Measurements from ENCODE around the gene BTC. TPM values are rescaled to one million over a fixed set of nuclear protein-coding genes. Genes with fewer than 3 reads are reported as not detected.

Gene BTC
- total RNA-seq, 2 donors from 2014 or later, result 3.4 to 6.1 TPM

GRCh38 chr4:74751856-74752255 lies 42.5 kb downstream of the BTC start:
- H3K27ac ChIP-seq, result no peak overlapping the region
- no peak for DNase-seq
- H3K27me3 ChIP-seq, result no peaks in the 10 kb centered on the region
- H3K4me3 ChIP-seq, result no peak overlapping the region
- H3K9ac ChIP-seq (ENCODE audit: low read depth in 2 of 2, low read length in 2 of 2), result no peak overlapping the region
- no peaks in the 10 kb centered on the region for H3K36me3 ChIP-seq
- no peaks in the 10 kb centered on the region for H3K4me1 ChIP-seq
- intact Hi-C loops (cut with DNase I), result no loop called here
- no peaks in the 10 kb centered on the region for H3K9me3 ChIP-seq
- no peak for TF ChIP-seq CTCF (IDR thresholded peaks at IDR 0.05)

- Histone ChIP-seq H3K9ac (ENCODE audit: low read depth in 2 of 2, low read length in 2 of 2) (no peak overlapping the region), H3K4me3 (no peak overlapping the region), H3K27me3 (no peaks in the 10 kb centered on the region), H3K36me3 (no peaks in the 10 kb centered on the region), H3K9me3 (no peaks in the 10 kb centered on the region), H3K4me1 (no peaks in the 10 kb centered on the region), H3K27ac (no peak overlapping the region)
- TF ChIP-seq CTCF (IDR thresholded peaks at IDR 0.05), result no peak
- DNase-seq, result no peak
- intact Hi-C loops (cut with DNase I), result no loop called here
These were observed 43.1 kb downstream of the BTC start for GRCh38 chr4:74751247-74751646.

- Histone ChIP-seq H3K36me3 (no peaks in the 10 kb centered on the region), H3K27me3 (no peaks in the 10 kb centered on the region), H3K4me3 (no peak overlapping the region), H3K4me1 (no peaks in the 10 kb centered on the region), H3K27ac (no peak overlapping the region), H3K9me3 (no peaks in the 10 kb centered on the region), H3K9ac (ENCODE audit: low read depth in 2 of 2, low read length in 2 of 2) (no peak overlapping the region)
- DNase-seq, result no peak
- intact Hi-C loops (cut with DNase I), result no loop called here
- no peak for TF ChIP-seq CTCF (IDR thresholded peaks at IDR 0.05)
These were observed 52.1 kb downstream of the BTC start for GRCh38 chr4:74742185-74742584.

GRCh38 chr4:74738464-74739143 lies 55.7 kb downstream of the BTC start:
- DNase-seq, result no peak
- Histone ChIP-seq H3K9me3 (no peaks in the 10 kb centered on the region), H3K4me1 (no peaks in the 10 kb centered on the region), H3K36me3 (no peaks in the 10 kb centered on the region), H3K4me3 (no peak overlapping the region), H3K27me3 (no peaks in the 10 kb centered on the region), H3K9ac (ENCODE audit: low read depth in 2 of 2, low read length in 2 of 2) (no peak overlapping the region), H3K27ac (no peak overlapping the region)
- intact Hi-C loops (cut with DNase I), result no loop called here
- TF ChIP-seq CTCF (IDR thresholded peaks at IDR 0.05), result no peak

- no peak for DNase-seq
- no peak for TF ChIP-seq CTCF (IDR thresholded peaks at IDR 0.05)
- intact Hi-C loops (cut with DNase I), result no loop called here
These were observed 59.3 kb downstream of the BTC start for GRCh38 chr4:74734995-74735394.

More at GRCh38 chr4:74734995-74735394, 59.3 kb downstream of the BTC start:
- H3K36me3 ChIP-seq, result no peaks in the 10 kb centered on the region
- no peak overlapping the region for H3K9ac ChIP-seq (ENCODE audit: low read depth in 2 of 2, low read length in 2 of 2)
- H3K9me3 ChIP-seq, result no peaks in the 10 kb centered on the region
- H3K4me3 ChIP-seq, result no peak overlapping the region
- H3K4me1 ChIP-seq, result no peaks in the 10 kb centered on the region
- H3K27me3 ChIP-seq, result no peaks in the 10 kb centered on the region
- H3K27ac ChIP-seq, result no peak overlapping the region

Measured in colonic mucosa (tissue), 4 donors.